NOMO-1 treated with DMSO at 0.1 percent for 48 hours (cell line): Measurements from ENCODE around the gene ZBTB20.

Experiments
- DNase-seq: peaks from one replicate; lab custom pipeline; 2025; ENCODE audit not compliant: unreplicated experiment; lab: John Stamatoyannopoulos, UW

The ZBTB20 gene

GRCh38 chr3:115022835-115023398 is 124.2 kb downstream of the ZBTB20 start:
- no peak for DNase-seq

GRCh38 chr3:115022199-115022598 is 124.9 kb downstream of the ZBTB20 start:
- DNase-seq: no peak

- DNase-seq: no peak
Observed at GRCh38 chr3:115021061-115021460, 126.0 kb downstream of the ZBTB20 start.

- DNase-seq: peak; percentile 69
Observed at GRCh38 chr3:115019900-115020299, 127.2 kb downstream of the ZBTB20 start.

- no peak for DNase-seq
Observed at GRCh38 chr3:115018694-115019093, 128.4 kb downstream of the ZBTB20 start.

- DNase-seq: no peak
Observed at GRCh38 chr3:115007966-115008365, 139.1 kb downstream of the ZBTB20 start.

- DNase-seq: no peak
Observed at GRCh38 chr3:115004201-115005140, 142.6 kb downstream of the ZBTB20 start.

- DNase-seq: no peak
Observed at GRCh38 chr3:114998971-114999579, 148.0 kb downstream of the ZBTB20 start.

- DNase-seq: no peak
Observed at GRCh38 chr3:114994554-114995341, 152.3 kb downstream of the ZBTB20 start.

GRCh38 chr3:114985776-114986175 is 161.3 kb downstream of the ZBTB20 start:
- no peak for DNase-seq

GRCh38 chr3:114983248-114983647 is 163.8 kb downstream of the ZBTB20 start:
- no peak for DNase-seq

GRCh38 chr3:114974387-114974786 is 172.7 kb downstream of the ZBTB20 start:
- no peak for DNase-seq

GRCh38 chr3:114973536-114973935 is 173.6 kb downstream of the ZBTB20 start:
- no peak for DNase-seq

GRCh38 chr3:114967168-114967567 is 179.9 kb downstream of the ZBTB20 start:
- DNase-seq: no peak

GRCh38 chr3:114962189-114962588 is 184.9 kb downstream of the ZBTB20 start:
- DNase-seq: no peak

GRCh38 chr3:114958930-114959329 is 188.2 kb downstream of the ZBTB20 start:
- DNase-seq: no peak

GRCh38 chr3:114953800-114954199 is 193.3 kb downstream of the ZBTB20 start:
- no peak for DNase-seq

GRCh38 chr3:114953215-114953799 is 193.8 kb downstream of the ZBTB20 start:
- DNase-seq: no peak

GRCh38 chr3:114942773-114943172 is 204.3 kb downstream of the ZBTB20 start:
- no peak for DNase-seq

GRCh38 chr3:114941626-114942309 is 205.3 kb downstream of the ZBTB20 start:
- no peak for DNase-seq
